ENCODE measurements around the gene HOXD4. TPM values are rescaled to one million over a fixed set of nuclear protein-coding genes. Genes with fewer than 3 reads are reported as not detected.

The HOXD4 gene
- polyA plus RNA-seq, 1 donor from 2014 or later: not detected

- Histone ChIP-seq H3K79me2 (replicated peaks; ENCODE audit: insufficient read depth, low read length) (no peaks in the 10 kb centered on the region), H3K27ac (ENCODE audit: low read length) (no peak overlapping the region), H3K9ac (ENCODE audit: low read length) (no peak overlapping the region), H3K27me3 (ENCODE audit: insufficient read depth, low read depth, low read length) (peaks cover 100% of the 10 kb centered on the region), H3K4me2 (ENCODE audit: low read length) (no peak overlapping the region), H3K9me3 (ENCODE audit: low read length) (peaks cover 4% of the 10 kb centered on the region), H3K4me3 (ENCODE audit: low read length) (no peak overlapping the region), H3K9me2 (ENCODE audit: insufficient read depth, low read length) (no peaks in the 10 kb centered on the region), H2AFZ (ENCODE audit: low read depth, low read length) (no peak overlapping the region), H4K20me1 (ENCODE audit: insufficient read depth) (no peaks in the 10 kb centered on the region), H3K36me3 (ENCODE audit: insufficient read depth, low read length) (no peaks in the 10 kb centered on the region), H3F3A (ENCODE audit: insufficient read depth, low read length, poor library complexity, severe bottlenecking) (no peaks in the 10 kb centered on the region)
- TF ChIP-seq, protein P1, sequence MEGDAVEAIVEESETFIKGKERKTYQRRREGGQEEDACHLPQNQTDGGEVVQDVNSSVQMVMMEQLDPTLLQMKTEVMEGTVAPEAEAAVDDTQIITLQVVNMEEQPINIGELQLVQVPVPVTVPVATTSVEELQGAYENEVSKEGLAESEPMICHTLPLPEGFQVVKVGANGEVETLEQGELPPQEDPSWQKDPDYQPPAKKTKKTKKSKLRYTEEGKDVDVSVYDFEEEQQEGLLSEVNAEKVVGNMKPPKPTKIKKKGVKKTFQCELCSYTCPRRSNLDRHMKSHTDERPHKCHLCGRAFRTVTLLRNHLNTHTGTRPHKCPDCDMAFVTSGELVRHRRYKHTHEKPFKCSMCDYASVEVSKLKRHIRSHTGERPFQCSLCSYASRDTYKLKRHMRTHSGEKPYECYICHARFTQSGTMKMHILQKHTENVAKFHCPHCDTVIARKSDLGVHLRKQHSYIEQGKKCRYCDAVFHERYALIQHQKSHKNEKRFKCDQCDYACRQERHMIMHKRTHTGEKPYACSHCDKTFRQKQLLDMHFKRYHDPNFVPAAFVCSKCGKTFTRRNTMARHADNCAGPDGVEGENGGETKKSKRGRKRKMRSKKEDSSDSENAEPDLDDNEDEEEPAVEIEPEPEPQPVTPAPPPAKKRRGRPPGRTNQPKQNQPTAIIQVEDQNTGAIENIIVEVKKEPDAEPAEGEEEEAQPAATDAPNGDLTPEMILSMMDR (IDR thresholded peaks at IDR 0.05; ENCODE audit: poor library complexity, severe bottlenecking): no peak
- no peak for TF ChIP-seq SMC3 (conservative IDR thresholded peaks at IDR 0.05; ENCODE audit: poor library complexity)
- no peak for TF ChIP-seq RAD21 (conservative IDR thresholded peaks at IDR 0.05)
- no peak for TF ChIP-seq POLR2AphosphoS5 (IDR thresholded peaks at IDR 0.05)
- no peak for TF ChIP-seq EP300 (conservative IDR thresholded peaks at IDR 0.05; ENCODE audit: poor library complexity, severe bottlenecking)
- TF ChIP-seq MXI1 (conservative IDR thresholded peaks at IDR 0.05; ENCODE audit: poor library complexity, severe bottlenecking): no peak
- TF ChIP-seq TAF1 (IDR thresholded peaks at IDR 0.05; ENCODE audit: low read depth): no peak
- TF ChIP-seq REST (IDR thresholded peaks at IDR 0.05; ENCODE audit: borderline replicate concordance): no peak
- no peak for TF ChIP-seq EZH2 (IDR thresholded peaks at IDR 0.05; ENCODE audit: borderline replicate concordance, insufficient read depth, low read length, poor library complexity, severe bottlenecking)
Observed at GRCh38 chr2:176138526-176138922, 12.8 kb upstream of the HOXD4 start.

GRCh38 chr2:176138923-176139660, 12.3 kb upstream of the HOXD4 start:
- no peak overlapping the region for H3K4me2 ChIP-seq (ENCODE audit: low read length)
- H2AFZ ChIP-seq (ENCODE audit: low read depth, low read length): no peak overlapping the region
- no peak for TF ChIP-seq REST (IDR thresholded peaks at IDR 0.05; ENCODE audit: borderline replicate concordance)
- TF ChIP-seq EZH2 (IDR thresholded peaks at IDR 0.05; ENCODE audit: borderline replicate concordance, insufficient read depth, low read length, poor library complexity, severe bottlenecking): no peak
- TF ChIP-seq RAD21 (conservative IDR thresholded peaks at IDR 0.05): no peak
- no peak for TF ChIP-seq SMC3 (conservative IDR thresholded peaks at IDR 0.05; ENCODE audit: poor library complexity)
- no peak for TF ChIP-seq POLR2AphosphoS5 (IDR thresholded peaks at IDR 0.05)
- TF ChIP-seq, protein P1 (IDR thresholded peaks at IDR 0.05; ENCODE audit: poor library complexity, severe bottlenecking): no peak
- TF ChIP-seq MXI1 (conservative IDR thresholded peaks at IDR 0.05; ENCODE audit: poor library complexity, severe bottlenecking): no peak
- TF ChIP-seq EP300 (conservative IDR thresholded peaks at IDR 0.05; ENCODE audit: poor library complexity, severe bottlenecking): no peak
- TF ChIP-seq TAF1 (IDR thresholded peaks at IDR 0.05; ENCODE audit: low read depth): no peak
- no peak overlapping the region for H3K9ac ChIP-seq (ENCODE audit: low read length)
- H3K36me3 ChIP-seq (ENCODE audit: insufficient read depth, low read length): no peaks in the 10 kb centered on the region
- no peaks in the 10 kb centered on the region for H3K9me2 ChIP-seq (ENCODE audit: insufficient read depth, low read length)
- H3K27ac ChIP-seq (ENCODE audit: low read length): no peak overlapping the region
- H3K79me2 ChIP-seq (replicated peaks; ENCODE audit: insufficient read depth, low read length): no peaks in the 10 kb centered on the region
- H3F3A ChIP-seq (ENCODE audit: insufficient read depth, low read length, poor library complexity, severe bottlenecking): no peaks in the 10 kb centered on the region
- H4K20me1 ChIP-seq (ENCODE audit: insufficient read depth): no peaks in the 10 kb centered on the region
- H3K4me3 ChIP-seq (ENCODE audit: low read length): no peak overlapping the region
- H3K27me3 ChIP-seq (ENCODE audit: insufficient read depth, low read depth, low read length): peaks cover 100% of the 10 kb centered on the region
- H3K9me3 ChIP-seq (ENCODE audit: low read length): peaks cover 4% of the 10 kb centered on the region
